ENCODE measurements around the gene STX8.

- TF ChIP-seq LEF1 (IDR thresholded peaks at IDR 0.05; ENCODE audit: borderline replicate concordance) (no peak), NFRKB (IDR thresholded peaks at IDR 0.05) (no peak), ELF4 (IDR thresholded peaks at IDR 0.05) (no peak), ZNF384 (IDR thresholded peaks at IDR 0.05) (no peak), FOXK2 (IDR thresholded peaks at IDR 0.05) (no peak), FOXM1 (IDR thresholded peaks at IDR 0.05; ENCODE audit: borderline replicate concordance) (no peak), PKNOX1 (IDR thresholded peaks at IDR 0.05) (no peak), SP1 (IDR thresholded peaks at IDR 0.05) (no peak)
Measured at GRCh38 chr17:9487406-9487805, 88.2 kb downstream of the STX8 start.
